WTC11 (cell line): Measurements from ENCODE around the gene RASL11B. TPM values are rescaled to one million over a fixed set of nuclear protein-coding genes. Genes with fewer than 3 reads are reported as not detected.
A peak's percentile ranks its signal among the peaks of the same experiment; 100 is the strongest.

Experiments
- ATAC-seq: fragments of 200-7000 bp; cut with Tn5 transposase; 2 replicates; pipeline ENCODE4 v1.10.0; 2021; ENCODE audit warnings: mild to moderate bottlenecking, moderate library complexity
- CTCF ChIA-PET: fragments of 300-600 bp; sonication (Branson Sonifier 250); formaldehyde crosslinking; loops from one replicate; lab custom pipeline; 2021; ENCODE audit warnings: antibody characterized with exemption; lab: Charles Lee
- POLR2A ChIA-PET: fragments of 350-600 bp; sonication (Branson Sonifier 250); formaldehyde crosslinking; loops from one replicate; lab custom pipeline; 2021; ENCODE audit warnings: antibody characterized with exemption; lab: Charles Lee
- DNase-seq: peaks from one replicate; pipeline ENCODE4 v3.0.0; 2021; ENCODE audit warnings: low spot score
- H3K27ac Mint-ChIP-seq: 2 replicates; pipeline ENCODE4 v1.8.0; 2021; ENCODE audit warnings: mixed read lengths
- H3K27me3 Mint-ChIP-seq: 2 replicates; pipeline ENCODE4 v1.8.0; 2021; ENCODE audit warnings: low read depth, mild to moderate bottlenecking, moderate library complexity, mixed read lengths
- H3K36me3 Mint-ChIP-seq: 2 replicates; pipeline ENCODE4 v1.8.0; 2021; ENCODE audit warnings: mixed read lengths
- H3K4me1 Mint-ChIP-seq: 2 replicates; pipeline ENCODE4 v1.8.0; 2022; ENCODE audit warnings: mixed read lengths
- H3K4me3 Mint-ChIP-seq: 2 replicates; pipeline ENCODE4 v1.8.0; 2021; ENCODE audit warnings: mild to moderate bottlenecking, moderate library complexity, mixed read lengths
- H3K9me3 Mint-ChIP-seq: 2 replicates; pipeline ENCODE4 v1.8.0; 2021; ENCODE audit warnings: mixed read lengths
- ATF6 ChIP-seq: sonication (generic); formaldehyde crosslinking; IDR thresholded peaks from 2 replicates; pipeline ENCODE4 v1.8.1; 2023; ENCODE audit warnings: mild to moderate bottlenecking, missing genetic modification reagents
- CTCF ChIP-seq: fragments of 200-600 bp; IDR thresholded peaks from 2 replicates; pipeline ENCODE4 v1.8.0; 2022; ENCODE audit warnings: antibody characterized with exemption
- E2F1 ChIP-seq: sonication (generic); formaldehyde crosslinking; IDR thresholded peaks from 2 replicates; pipeline ENCODE4 v1.8.0; 2022; ENCODE audit warnings: mild to moderate bottlenecking, missing genetic modification reagents
- EMX1 ChIP-seq: fragments of 250-450 bp; sonication (Bioruptor Pico); IDR thresholded peaks from 2 replicates; pipeline ENCODE4 v1.8.0; 2021; ENCODE audit warnings: mild to moderate bottlenecking
- RORB ChIP-seq: fragments of 250-450 bp; sonication (Bioruptor Pico); IDR thresholded peaks from 2 replicates; pipeline ENCODE4 v1.9.0; 2021; ENCODE audit warnings: mild to moderate bottlenecking
- SOX15 ChIP-seq: fragments of 250-450 bp; sonication (Bioruptor Pico); IDR thresholded peaks from 2 replicates; pipeline ENCODE4 v1.9.0; 2021; ENCODE audit warnings: mild to moderate bottlenecking
- SP1 ChIP-seq: sonication (generic); formaldehyde crosslinking; conservative IDR thresholded peaks from 2 replicates; pipeline ENCODE4 v1.8.1; 2022; ENCODE audit warnings: missing genetic modification reagents
- STAT6 ChIP-seq: sonication (generic); formaldehyde crosslinking; conservative IDR thresholded peaks from 2 replicates; pipeline ENCODE4 v1.8.1; 2023; ENCODE audit warnings: mild to moderate bottlenecking, low read depth, missing genetic modification reagents, moderate library complexity
- TCF7 ChIP-seq: sonication (generic); formaldehyde crosslinking; IDR thresholded peaks from 2 replicates; pipeline ENCODE4 v1.8.0; 2022; ENCODE audit warnings: mild to moderate bottlenecking, low read depth, missing genetic modification reagents, moderate library complexity
- TEAD1 ChIP-seq: sonication (generic); formaldehyde crosslinking; IDR thresholded peaks from 2 replicates; pipeline ENCODE4 v1.8.0; 2022; ENCODE audit warnings: mild to moderate bottlenecking, missing genetic modification reagents
- USF2 ChIP-seq: sonication (generic); formaldehyde crosslinking; IDR thresholded peaks from 2 replicates; pipeline ENCODE4 v1.8.1; 2023; ENCODE audit warnings: mild to moderate bottlenecking, missing genetic modification reagents, moderate library complexity
- ZMAT4 ChIP-seq: fragments of 250-450 bp; sonication (Bioruptor Pico); IDR thresholded peaks from 2 replicates; pipeline ENCODE4 v1.9.0; 2021; ENCODE audit warnings: mild to moderate bottlenecking
- ZNF219 ChIP-seq: sonication (generic); formaldehyde crosslinking; IDR thresholded peaks from 2 replicates; pipeline ENCODE4 v1.8.0; 2023; ENCODE audit warnings: missing genetic modification reagents, mild to moderate bottlenecking, borderline replicate concordance
- ZNF396 ChIP-seq: fragments of 250-450 bp; sonication (Bioruptor Pico); IDR thresholded peaks from 2 replicates; pipeline ENCODE4 v1.8.0; 2021; ENCODE audit warnings: mild to moderate bottlenecking, moderate library complexity, borderline replicate concordance
- total RNA-seq: library from RNA; stranded (reverse); gene quantifications from 3 replicates; pipeline ENCODE4 v1.2.3, GENCODE V29; 2021

RASL11B gene
- total RNA-seq, 1 experiment from 2014 or later = 58.5 TPM

GRCh38 chr4:52907510-52907909, 45.4 kb downstream of the RASL11B start (continued):
- TF ChIP-seq STAT6 (CRISPR knock-in tag) = no peak
- no peak for TF ChIP-seq TCF7
- no peak for TF ChIP-seq TEAD1 (CRISPR knock-in tag)

GRCh38 chr4:52910115-52910514, 48.0 kb downstream of the RASL11B start:
- TF ChIP-seq E2F1 (CRISPR knock-in tag) (no peak), SP1 (CRISPR knock-in tag) (no peak), EMX1 (CRISPR knock-in tag) (no peak)
- ChIA-PET CTCF (interaction anchor here (0.7 to 2.2 kb wide), 6 partner anchors 18 to 70 kb away, joined by 3 to 8 read pairs (median 4); no protein-coding TSS in a partner anchor), POLR2A (interaction anchor here (1.6 kb wide), 1 partner anchor 36 kb away, joined by 9 read pairs; no protein-coding TSS in a partner anchor)
- H3K27me3 Mint-ChIP-seq = no peaks in the 10 kb centered on the region
- no peaks in the 10 kb centered on the region for H3K36me3 Mint-ChIP-seq
- no peak overlapping the region; the same call in 1 of the 2 replicates for H3K27ac Mint-ChIP-seq
- H3K9me3 Mint-ChIP-seq = no peaks in the 10 kb centered on the region
- DNase-seq (no peak), ATAC-seq (no peak)
- H3K4me1 Mint-ChIP-seq = peaks cover 30% of the 10 kb centered on the region
- H3K4me3 Mint-ChIP-seq = no peak overlapping the region

- ATAC-seq (peak; percentile 86), DNase-seq (peak; percentile 95)
- Mint-ChIP-seq H3K4me1 (peaks cover 40% of the 10 kb centered on the region), H3K4me3 (no peak overlapping the region), H3K36me3 (no peaks in the 10 kb centered on the region), H3K9me3 (no peaks in the 10 kb centered on the region), H3K27ac (no peak overlapping the region)
- TF ChIP-seq CTCF (peak; percentile 70), ZNF219 (CRISPR knock-in tag) (no peak)
- TF ChIP-seq, all 79 proteins: peak for 1
- ChIA-PET CTCF (interaction anchor here (0.6 to 2.5 kb wide), 44 partner anchors 8 to 454 kb away, joined by 3 to 15 read pairs (median 5); partner anchors contain the start of genes RASL11B and SCFD2), POLR2A (interaction anchor here (0.5 to 0.8 kb wide), 2 partner anchors 12 to 114 kb away, joined by 3 to 6 read pairs; no protein-coding TSS in a partner anchor)
- no peaks in the 10 kb centered on the region for H3K27me3 Mint-ChIP-seq
Observed at GRCh38 chr4:52911684-52912294, 49.7 kb downstream of the RASL11B start.

- H3K4me1 Mint-ChIP-seq = peaks cover 44% of the 10 kb centered on the region
- H3K27ac Mint-ChIP-seq = no peak overlapping the region
- no peaks in the 10 kb centered on the region for H3K36me3 Mint-ChIP-seq
- ChIA-PET POLR2A (no interaction called here), CTCF (interaction anchor here (1.1 to 2.5 kb wide), 6 partner anchors 10 to 70 kb away, joined by 4 to 15 read pairs (median 8); no protein-coding TSS in a partner anchor)
- ATAC-seq (no peak), DNase-seq (no peak)
- H3K27me3 Mint-ChIP-seq = no peaks in the 10 kb centered on the region
- TF ChIP-seq ZNF396 (CRISPR knock-in tag) (no peak), SOX15 (CRISPR knock-in tag) (no peak), USF2 (CRISPR knock-in tag) (no peak), RORB (CRISPR knock-in tag) (no peak), ZMAT4 (CRISPR knock-in tag) (no peak), TCF7 (no peak), ATF6 (CRISPR knock-in tag) (no peak)
- H3K4me3 Mint-ChIP-seq = no peak overlapping the region
- H3K9me3 Mint-ChIP-seq = no peaks in the 10 kb centered on the region
Observed at GRCh38 chr4:52912608-52913007, 50.5 kb downstream of the RASL11B start.
